ENCODE results near the gene GPR37.

Gene GPR37

GRCh38 chr7:124765401-124766352 lies at the start of gene GPR37:
Gene GPR37, minus strand, starts transcription at chr7:124765792. Its CDS starts 816 bp downstream, at chr7:124764976.
- no peak for DNase-seq

DNA sequence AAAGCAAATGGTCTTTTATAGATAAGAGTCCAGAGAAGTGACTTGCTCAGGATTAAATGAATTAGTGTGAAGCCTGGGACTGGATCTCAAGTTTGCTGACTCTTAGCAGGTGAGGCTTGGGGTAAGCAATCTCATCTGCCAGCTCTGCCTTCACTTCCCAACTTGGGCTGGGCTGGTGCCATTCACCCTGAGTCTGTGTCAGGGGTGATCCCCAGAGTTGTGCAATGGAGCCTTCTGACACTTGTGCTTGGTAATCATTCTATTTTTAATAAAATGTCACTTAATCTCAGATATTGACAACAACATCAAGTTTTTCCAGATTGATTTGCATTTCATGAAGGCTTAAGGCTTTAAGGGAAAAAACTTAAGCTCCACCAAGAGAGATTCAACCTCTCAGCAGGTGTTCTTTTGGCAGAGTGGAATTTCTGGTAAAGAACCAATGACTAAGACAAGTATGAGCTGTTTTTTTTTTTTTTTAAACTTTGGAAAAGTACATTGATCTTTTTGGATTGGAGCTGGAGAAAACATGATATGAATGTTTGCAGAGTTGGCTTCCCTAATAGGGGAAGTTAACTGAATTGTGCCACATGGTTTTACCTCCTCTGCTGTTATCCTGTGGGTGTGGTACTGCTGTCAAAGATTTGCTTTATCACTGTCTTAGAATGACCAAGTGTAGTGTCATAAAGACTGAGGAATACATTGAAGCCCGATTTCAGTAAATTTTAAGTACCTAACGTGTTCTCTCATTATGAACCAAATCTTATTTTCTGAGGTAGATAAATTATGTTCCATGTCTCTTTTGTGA lies 48.6 kb upstream of the GPR37 start:
- DNase-seq, result no peak

DNA sequence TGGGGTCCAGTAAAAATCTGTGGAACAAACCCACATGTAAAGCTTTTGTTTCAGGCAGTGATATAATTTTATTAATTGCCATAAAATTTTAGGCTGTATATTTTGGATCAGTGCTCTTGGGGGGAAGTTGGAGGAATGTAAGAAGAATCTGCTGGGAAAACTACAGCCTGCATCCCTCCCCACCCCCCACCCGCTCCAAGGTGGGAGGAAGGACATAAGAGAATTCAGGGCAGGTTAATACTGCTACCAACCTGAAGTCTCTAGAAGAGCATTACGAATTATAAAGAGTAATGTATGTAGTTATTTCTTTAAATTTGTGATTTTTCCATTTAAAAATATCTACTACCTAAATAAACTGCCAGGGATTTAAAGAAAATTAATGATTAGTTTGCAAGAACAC lies 47.2 kb upstream of the GPR37 start:
- DNase-seq, result no peak

- no peak for DNase-seq
These were observed 45.7 kb upstream of the GPR37 start for GRCh38 chr7:124811341-124811740.

DNA sequence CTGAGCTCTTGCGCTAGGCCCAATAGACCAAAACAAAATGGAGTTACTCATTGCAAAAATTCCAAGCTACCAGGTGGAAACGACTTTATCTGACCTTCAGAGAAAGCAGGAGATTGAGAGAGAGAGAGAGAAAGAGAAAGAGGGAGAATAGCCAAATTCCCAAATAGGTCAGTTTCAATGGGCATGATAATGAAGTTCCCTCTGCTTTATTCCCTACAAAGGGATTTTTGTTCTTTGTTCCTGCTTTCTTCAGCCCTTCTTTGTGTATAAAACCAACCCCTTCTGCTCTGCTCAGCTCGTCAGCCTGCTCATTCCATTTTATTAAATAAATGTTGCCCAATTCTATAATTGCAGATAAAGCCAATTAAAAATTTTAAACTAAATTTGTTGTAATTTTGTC lies 45.0 kb upstream of the GPR37 start:
- DNase-seq, result no peak

- DNase-seq, result no peak
These were observed 42.6 kb upstream of the GPR37 start for GRCh38 chr7:124808206-124808605.

- no peak for DNase-seq
These were observed 35.8 kb upstream of the GPR37 start for GRCh38 chr7:124801330-124801895.

- DNase-seq, result no peak
These were observed 34.8 kb upstream of the GPR37 start for GRCh38 chr7:124800386-124800785.

- DNase-seq, result no peak
These were observed 33.9 kb upstream of the GPR37 start for GRCh38 chr7:124799448-124799847.

DNA sequence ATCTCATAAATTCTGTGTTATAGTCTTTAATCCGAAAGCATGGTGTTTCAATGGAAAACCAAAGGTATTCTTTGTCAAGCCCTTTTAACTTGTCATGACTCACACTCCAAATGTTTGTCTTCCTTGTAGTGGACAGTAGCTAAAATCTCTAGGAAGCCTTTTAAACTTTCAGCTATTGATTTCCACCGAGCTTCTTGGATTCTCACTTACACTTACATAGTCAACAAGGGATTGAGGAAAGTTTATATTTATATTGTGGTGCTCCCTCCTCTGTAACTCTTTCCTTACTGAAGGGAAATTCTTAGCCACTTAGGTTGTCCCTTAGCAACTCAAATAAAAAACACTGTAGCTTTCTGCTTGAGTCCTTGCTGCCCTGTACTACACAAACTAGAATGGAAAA lies 31.2 kb upstream of the GPR37 start:
- no peak for DNase-seq

- DNase-seq, result no peak
These were observed 27.1 kb upstream of the GPR37 start for GRCh38 chr7:124792696-124793095.

GRCh38 chr7:124792002-124792401 lies 26.4 kb upstream of the GPR37 start:
- DNase-seq, result no peak

- DNase-seq, result no peak
These were observed 25.8 kb upstream of the GPR37 start for GRCh38 chr7:124791426-124791825.

DNA sequence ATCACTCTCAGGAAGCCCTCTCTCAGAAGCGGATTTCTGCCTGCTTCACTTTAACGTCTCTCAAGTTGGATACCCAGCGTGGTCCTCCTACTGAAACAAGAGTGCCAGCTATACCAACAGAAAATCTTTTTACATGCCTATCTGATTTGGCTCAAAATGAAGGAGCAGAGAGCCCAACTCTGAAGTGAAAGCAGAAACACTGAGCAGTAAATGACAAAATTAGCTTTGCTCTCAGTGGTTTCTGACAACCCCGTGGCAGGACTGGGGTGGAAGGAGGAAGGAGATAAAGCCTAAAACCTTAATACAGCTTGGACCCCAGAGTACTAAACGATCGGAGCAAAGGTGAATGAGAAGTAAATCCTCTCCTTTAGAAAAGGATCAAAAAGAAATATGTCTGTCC lies 25.1 kb upstream of the GPR37 start:
- no peak for DNase-seq

DNA sequence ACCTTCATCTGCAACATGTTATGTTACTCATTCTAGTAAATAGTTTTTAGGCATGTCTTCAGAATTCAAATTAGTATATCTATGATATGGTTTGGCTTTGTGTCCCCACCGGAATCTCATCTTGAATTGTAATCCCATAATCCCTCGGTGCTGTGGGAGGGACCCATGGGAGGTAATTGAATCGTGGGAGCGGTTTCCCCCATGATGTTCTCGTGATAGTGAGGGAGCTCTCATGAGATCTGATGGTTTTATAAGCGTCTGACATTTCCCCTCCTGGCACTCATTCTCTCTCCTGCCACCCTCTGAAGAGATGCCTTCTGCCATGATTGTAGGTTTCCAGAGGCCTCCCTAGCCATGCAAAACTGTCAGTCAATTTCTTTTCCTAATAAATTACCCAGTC lies 20.4 kb upstream of the GPR37 start:
- DNase-seq, result no peak

DNA sequence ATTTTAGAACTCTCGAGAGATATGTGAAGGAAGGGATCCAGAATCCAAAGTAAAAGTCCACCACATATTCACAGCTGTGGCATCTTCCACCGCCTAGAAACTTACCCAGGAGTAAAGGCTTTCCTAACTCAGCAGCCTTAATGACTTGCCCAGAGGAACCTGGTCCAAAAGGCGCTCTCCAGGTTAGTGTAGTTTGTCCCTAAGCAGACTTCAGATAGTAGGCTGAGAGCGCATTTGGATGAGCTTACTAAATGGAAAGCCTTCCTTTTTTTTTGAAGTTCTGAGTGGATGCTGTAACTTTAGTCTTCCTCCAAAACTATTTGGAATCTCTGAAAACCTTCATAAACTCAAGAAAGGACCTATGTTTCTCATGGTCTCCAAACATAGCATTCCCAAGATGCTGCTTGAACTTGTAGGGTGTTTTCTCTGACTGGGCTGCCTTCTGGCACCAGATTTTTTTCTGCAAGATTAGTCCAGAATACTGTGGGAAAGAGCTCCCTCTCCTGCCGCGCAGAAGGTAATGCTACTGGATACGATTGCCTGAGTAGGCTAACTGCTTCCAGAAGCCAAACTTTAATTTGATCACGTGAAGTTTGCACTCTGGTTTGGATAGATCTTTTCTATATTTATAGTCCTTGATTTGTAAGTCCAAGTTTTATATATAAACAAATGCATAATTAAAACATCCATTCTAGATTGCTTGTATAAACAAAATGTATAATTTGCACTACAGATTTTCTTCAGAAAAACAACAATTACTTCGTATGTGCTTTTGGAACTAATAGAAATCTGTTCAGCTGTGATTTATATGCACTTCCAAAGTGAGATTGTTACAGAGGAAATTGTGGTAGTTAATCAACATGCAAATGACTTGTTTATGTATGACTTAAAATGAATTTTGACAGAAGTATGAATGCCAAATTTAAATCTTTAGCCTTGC lies 19.6 kb upstream of the GPR37 start:
- no peak for DNase-seq

DNA sequence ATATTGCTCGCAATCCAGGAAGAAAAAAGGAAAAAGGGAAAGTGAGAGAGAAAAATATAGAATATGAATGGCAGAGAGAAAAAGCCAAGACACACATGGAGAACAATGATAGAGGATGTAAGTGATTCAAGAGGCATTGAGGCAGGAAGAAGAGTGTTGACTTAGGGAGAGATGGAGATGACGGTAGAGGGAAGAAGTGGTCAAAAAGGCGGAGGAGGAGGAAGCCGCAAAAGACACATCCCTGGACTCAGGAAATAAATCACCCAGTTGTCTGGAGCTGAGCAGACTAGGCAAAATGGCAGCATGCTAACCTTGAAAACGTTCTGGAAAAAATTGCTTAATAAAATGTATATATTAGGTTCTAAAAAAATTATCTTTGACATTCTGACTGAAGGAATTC lies 17.7 kb upstream of the GPR37 start:
- no peak for DNase-seq

DNA sequence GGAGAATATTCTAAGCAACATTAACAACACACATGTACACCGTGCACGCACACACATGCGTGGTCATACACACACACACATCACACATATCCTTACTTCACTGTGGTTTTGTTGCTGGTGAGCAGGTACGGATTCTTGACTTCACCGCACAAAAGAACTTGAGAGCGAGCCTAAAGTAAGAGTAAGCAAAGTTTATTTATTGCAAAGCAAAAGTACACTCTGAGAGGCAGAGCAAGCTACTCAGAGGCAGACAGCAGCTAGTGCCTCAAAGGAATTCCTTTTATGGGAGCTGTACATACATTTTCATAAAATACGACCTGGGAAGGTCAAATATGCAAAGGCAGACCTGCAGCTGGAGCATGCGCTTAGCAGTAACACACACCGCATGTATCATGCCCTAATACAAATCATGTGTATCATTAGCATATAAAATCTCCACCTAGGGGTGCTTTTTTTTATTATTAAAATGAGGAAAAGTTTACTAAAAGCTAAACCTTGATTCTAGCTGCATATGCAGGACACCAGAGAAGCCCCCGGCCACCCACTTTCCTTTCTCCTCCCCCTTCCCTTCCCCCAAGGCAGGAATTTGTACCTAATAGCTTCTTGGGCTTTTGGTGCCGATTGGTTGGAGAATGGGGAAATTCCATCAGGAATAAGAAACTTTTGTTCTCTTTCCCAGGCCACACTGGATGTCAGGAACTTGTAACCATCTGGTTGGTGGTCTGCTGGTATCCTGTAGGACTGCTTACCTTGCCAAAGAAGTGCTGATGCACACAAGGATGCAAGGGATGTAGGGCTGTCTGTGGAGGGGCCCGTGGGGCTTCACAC lies 16.5 kb upstream of the GPR37 start:
- DNase-seq, result no peak

- no peak for DNase-seq
These were observed 15.8 kb upstream of the GPR37 start for GRCh38 chr7:124781418-124781817.

DNA sequence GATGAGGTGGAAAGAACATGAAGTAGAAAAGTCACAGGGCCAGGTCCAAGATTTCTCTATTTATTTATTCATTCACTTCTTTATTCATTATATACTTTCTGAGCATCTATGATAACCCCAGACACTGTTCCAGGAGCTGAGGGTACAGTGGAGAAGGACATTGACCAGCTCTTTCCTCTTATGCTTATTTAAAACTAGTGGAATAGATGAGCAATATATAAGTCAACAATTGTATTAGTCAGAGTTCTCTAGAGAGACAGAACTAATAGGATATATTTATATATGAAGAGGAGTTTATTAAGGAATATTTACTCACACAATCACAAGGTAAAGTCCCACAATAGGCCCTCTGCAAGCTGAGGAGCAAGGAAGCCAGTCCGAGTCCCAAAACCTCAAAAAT lies 15.0 kb upstream of the GPR37 start:
- no peak for DNase-seq

- DNase-seq, result no peak
These were observed 14.5 kb upstream of the GPR37 start for GRCh38 chr7:124780056-124780455.

DNA sequence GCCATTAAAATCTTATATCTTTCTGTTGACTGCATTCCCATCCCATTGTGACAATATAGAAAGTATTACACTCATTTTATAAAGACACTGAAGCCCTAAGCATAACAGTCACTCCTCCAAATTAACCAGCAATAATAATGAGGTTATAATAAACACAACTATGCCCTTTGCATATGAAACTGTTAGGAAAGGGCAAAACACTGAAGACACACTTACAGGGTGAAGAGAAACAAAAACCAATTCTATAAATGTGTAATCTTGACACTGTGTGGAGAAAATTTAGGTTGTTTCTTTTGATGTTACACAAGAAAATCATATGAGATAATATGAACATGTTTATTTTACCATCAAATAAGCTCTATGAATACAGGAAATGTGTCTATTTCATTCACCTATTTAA lies 14.0 kb upstream of the GPR37 start:
- no peak for DNase-seq
